Mesangial cell (primary cell): ENCODE measurements around the gene TRNAU1AP. TPM values are rescaled to one million over a fixed set of nuclear protein-coding genes. Genes with fewer than 3 reads are reported as not detected.

ENCODE experiments used
- total RNA-seq: library from RNA; depleted of rRNA; stranded (reverse); fragments of >200 nt; gene quantifications from 2 replicates; pipeline ENCODE4 v1.2.3, GENCODE V29; 2015

Gene TRNAU1AP
- 17.3 and 19.4 TPM in 2 replicates for total RNA-seq

DNA sequence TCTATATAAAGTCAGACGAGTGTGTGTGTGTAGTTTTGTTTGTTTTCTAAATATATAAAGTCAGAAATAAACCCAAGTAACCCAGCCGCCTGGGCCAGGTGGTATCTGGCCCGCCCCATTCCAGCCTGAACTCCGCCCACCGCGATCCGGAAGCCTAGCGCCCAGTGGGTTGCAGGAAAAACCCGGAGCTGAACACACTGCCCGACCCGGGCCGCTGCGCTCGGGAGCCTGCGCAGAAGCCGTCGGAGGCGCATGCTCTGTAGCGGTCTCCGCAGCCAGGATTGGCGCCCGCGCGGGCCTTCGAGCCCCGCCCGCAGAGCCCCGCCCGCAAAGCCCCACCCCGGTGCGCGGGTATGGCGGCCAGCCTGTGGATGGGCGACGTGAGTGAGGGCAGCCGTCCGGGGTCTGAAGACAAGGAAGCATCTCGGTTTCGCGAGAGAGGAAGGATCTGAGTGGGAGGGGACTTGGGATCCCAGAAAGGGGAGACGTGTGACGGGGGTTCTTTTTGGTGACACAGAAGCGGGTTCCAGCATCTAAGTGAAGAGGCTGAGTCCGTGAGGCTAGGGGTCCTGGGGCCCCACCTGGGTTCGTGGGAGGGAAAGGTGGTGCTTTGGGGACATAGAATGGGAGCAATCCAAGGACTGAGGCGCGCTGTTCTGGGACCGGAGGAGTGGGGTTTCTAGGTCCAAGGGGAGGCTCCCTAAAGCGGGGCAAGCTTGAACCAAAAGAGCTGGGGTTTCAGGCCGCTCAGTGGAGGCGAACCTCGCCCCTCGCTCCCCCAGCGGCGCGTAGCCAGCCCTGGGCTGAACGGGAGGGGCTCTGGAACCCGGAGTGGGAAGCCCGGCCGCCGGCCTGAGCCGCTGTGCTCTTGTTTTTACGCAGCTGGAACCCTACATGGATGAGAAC, at the start of gene TRNAU1AP:
TRNAU1AP (plus strand) TSS at position 328 of the 906 bp plus-strand sequence; CDS start at position 354, 26 bp downstream.

DNA sequence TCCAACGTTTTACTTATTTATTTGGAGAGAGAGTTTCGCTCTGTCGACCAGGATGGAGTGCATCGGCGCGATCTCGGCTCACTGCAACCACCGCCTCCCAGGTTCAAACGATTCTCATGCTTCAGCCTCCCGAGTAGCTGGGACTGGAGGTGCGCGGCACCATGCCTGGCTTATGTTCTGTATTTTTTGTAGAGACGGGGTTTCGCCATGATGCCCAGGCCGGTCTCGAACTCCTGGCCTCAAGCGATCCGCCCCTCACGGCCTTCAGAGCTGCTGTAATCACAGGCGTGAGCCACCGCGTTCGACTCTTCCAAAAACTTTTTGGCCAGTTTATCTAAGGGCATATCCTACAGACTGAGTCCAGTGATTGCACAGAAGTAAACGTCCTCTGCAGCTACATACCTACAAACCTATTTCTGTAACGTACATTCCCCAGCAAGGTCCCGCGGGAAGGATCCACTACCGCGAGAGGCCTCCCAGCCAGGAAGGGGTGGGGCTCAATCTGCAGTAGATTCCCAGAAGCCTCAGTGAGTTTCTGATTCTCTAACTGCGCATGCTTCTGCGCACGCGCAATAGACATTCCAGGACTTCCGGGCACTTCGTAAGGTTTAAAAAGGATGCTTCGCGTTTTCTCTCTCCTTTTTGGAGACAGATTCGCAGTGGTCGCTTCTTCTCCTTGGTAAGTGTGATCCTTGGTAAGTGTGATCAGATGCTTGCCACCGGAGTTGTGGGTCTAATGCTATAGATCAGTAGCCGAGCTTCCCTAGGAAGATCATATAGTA, 47.3 kb upstream of the TRNAU1AP start, which contains the start of gene RCC1:
RCC1 (plus strand) TSS at position 638 of the 782 bp plus-strand sequence. CDS start 23,824 bp downstream, outside the sequence.

DNA sequence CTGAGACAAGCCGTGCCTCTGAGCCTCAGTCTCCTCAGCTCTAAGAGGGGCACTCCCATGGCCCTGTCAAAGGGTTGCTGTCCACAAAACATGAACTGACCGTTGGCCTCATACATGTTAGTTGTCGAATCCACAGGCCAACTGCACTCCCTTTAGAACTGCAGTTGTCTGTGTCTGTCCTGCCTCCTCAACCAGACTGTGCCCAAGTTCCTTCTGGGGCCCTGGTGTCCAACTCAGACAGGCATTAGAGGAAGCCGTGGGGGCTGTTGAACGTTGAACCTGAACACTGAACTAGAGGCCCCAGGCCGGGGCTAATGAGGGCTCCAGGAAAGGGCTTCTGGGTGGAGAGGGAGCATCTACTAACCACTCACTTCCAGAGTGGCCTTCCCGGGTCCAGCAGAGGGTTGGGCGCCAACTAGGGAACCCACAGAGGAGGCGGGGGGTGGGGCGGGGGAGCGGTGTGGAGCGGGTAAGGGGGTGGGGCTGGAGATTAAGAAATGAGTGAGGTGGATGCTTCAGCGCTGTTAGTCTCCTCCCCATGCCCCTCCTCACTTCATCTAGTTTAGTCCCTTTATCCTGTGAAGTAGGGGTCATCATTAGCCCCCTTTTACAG, 38.9 kb downstream of the TRNAU1AP start, which contains the start of gene RAB42:
RAB42 (plus strand) TSS at position 558 of the 613 bp plus-strand sequence. CDS start 247 bp downstream, outside the sequence.

Other genes starting within 250 kb of the TRNAU1AP start
- 15.6 and 18.6 TPM in 2 replicates for gene MED18, start 224.0 kb upstream of the TRNAU1AP start, total RNA-seq
- gene PHACTR4, start 183.3 kb upstream of the TRNAU1AP start, total RNA-seq: 20.5 and 20.9 TPM in 2 replicates
- 27.8 and 69.1 TPM in 2 replicates for gene RCC1, start 47.0 kb upstream of the TRNAU1AP start, total RNA-seq
- 4.6 and 5.2 TPM in 2 replicates for gene RAB42, start 39.2 kb downstream of the TRNAU1AP start, total RNA-seq
- gene TAF12, start 90.0 kb downstream of the TRNAU1AP start, total RNA-seq: 10.4 and 18.9 TPM in 2 replicates
- gene RNU11, start 95.5 kb downstream of the TRNAU1AP start, total RNA-seq: not detected in 2 replicates
- gene GMEB1, start 115.7 kb downstream of the TRNAU1AP start, total RNA-seq: 5.3 and 6.5 TPM in 2 replicates
- gene YTHDF2, start 183.9 kb downstream of the TRNAU1AP start, total RNA-seq: 61.4 and 72.0 TPM in 2 replicates